Endothelial cell of umbilical vein (primary cell): Measurements from ENCODE around the gene CDC34. TPM values are rescaled to one million over a fixed set of nuclear protein-coding genes. Genes with fewer than 3 reads are reported as not detected.

Experiments used
- BruUV-seq: library from RNA; stranded (reverse); fragments of 400-500 nt; replicated peaks from 2 replicates; lab custom pipeline; 2021; lab: Mats Ljungman, UMichigan
- CTCF ChIA-PET: fragments of 300-600, 350-600 bp; sonication (Branson Sonifier 250); formaldehyde crosslinking; loops from one replicate; lab custom pipeline; 2021; ENCODE audit warnings: antibody characterized with exemption, inconsistent platforms; lab: Charles Lee
- POLR2A ChIA-PET: fragments of 300-600, 350-600 bp; sonication (Branson Sonifier 250); formaldehyde crosslinking; loops from one replicate; lab custom pipeline; 2021; ENCODE audit warnings: antibody characterized with exemption, inconsistent platforms; lab: Charles Lee
- DNase-seq: peaks from one replicate; pipeline ENCODE4 v3.0.0-alpha.2; 2011; ENCODE audit warnings: low read depth, low spot score
- FAIRE-seq: peaks from 2 replicates; lab custom pipeline; 2011; peaks lifted over from hg19 to GRCh38; lab: Jason Lieb, UNC
- H2AFZ ChIP-seq: 2 replicates; pipeline ENCODE4 v1.6.0; 2012; ENCODE audit warnings: low read depth, low read length, control low read depth, inconsistent platforms
- H3K27ac ChIP-seq: 2 replicates; pipeline ENCODE4 v1.5.1; 2011; ENCODE audit warnings: low read depth, mild to moderate bottlenecking, control low read depth, low read length, moderate library complexity; ENCODE audit not compliant: insufficient read depth
- H3K27me3 ChIP-seq, 2 experiments: 2 replicates each; pipeline versions ENCODE4 v1.6.0 to v1.6.1; 2011; ENCODE audit warnings: low read length in 2 of 2, mixed read lengths in 1 of 2; ENCODE audit not compliant: control insufficient read depth in 2 of 2, insufficient read depth in 2 of 2
- H3K36me3 ChIP-seq, 2 experiments: 2 replicates in 1 of 2; 3 replicates in 1 of 2; pipeline ENCODE4 v1.5.1; 2011; ENCODE audit warnings: low read length in 2 of 2, mild to moderate bottlenecking in 1 of 2, moderate library complexity in 1 of 2; ENCODE audit not compliant: control insufficient read depth in 2 of 2, insufficient read depth in 2 of 2; ENCODE audit errors: extremely low read depth in 1 of 2
- H3K4me1 ChIP-seq: 3 replicates; pipeline ENCODE4 v1.5.1; 2011; ENCODE audit warnings: mild to moderate bottlenecking, low read length; ENCODE audit not compliant: control insufficient read depth, insufficient read depth; ENCODE audit errors: extremely low read depth
- H3K4me2 ChIP-seq: 2 replicates; pipeline ENCODE4 v1.6.1; 2011; ENCODE audit warnings: low read length, control low read depth, mixed read lengths; ENCODE audit not compliant: insufficient read depth
- H3K4me3 ChIP-seq, 3 experiments: fragments of 200-600 bp in 1 of 3; sonication (generic), shearing (Covaris generic) in 1 of 3; replicated peaks in 1 of 3; 2 replicates each; pipeline ENCODE4 v1.5.1; 2011 to 2016; ENCODE audit warnings: control low read depth in 3 of 3, low read length in 3 of 3, mild to moderate bottlenecking in 2 of 3, inconsistent platforms in 1 of 3, low read depth in 1 of 3, moderate library complexity in 1 of 3; ENCODE audit not compliant: insufficient read depth in 1 of 3
- H3K79me2 ChIP-seq: 2 replicates; pipeline ENCODE4 v1.6.0; 2012; ENCODE audit warnings: low read length, inconsistent platforms; ENCODE audit not compliant: control insufficient read depth, insufficient read depth
- H3K9ac ChIP-seq: replicated peaks from 2 replicates; pipeline ENCODE3; 2011; ENCODE audit warnings: low read length, control low read depth; ENCODE audit not compliant: insufficient read depth; ENCODE audit errors: extremely low read depth
- H3K9me1 ChIP-seq: replicated peaks from 3 replicates; pipeline ENCODE4 v1.6.0; 2011; ENCODE audit warnings: mild to moderate bottlenecking, low read length; ENCODE audit not compliant: control insufficient read depth, insufficient read depth; ENCODE audit errors: extremely low read depth
- H3K9me3 ChIP-seq: replicated peaks from 2 replicates; pipeline ENCODE4 v1.5.1; 2012; ENCODE audit warnings: low read length, inconsistent platforms; ENCODE audit not compliant: control insufficient read depth, insufficient read depth
- H4K20me1 ChIP-seq: replicated peaks from 2 replicates; pipeline ENCODE3; 2011; ENCODE audit warnings: mild to moderate bottlenecking, low read length; ENCODE audit not compliant: control insufficient read depth, insufficient read depth; ENCODE audit errors: extremely low read depth
- GATA2 ChIP-seq: IDR thresholded peaks from 2 replicates; pipeline ENCODE4 v1.7.0; 2011; ENCODE audit warnings: low read depth, mild to moderate bottlenecking, moderate library complexity, mixed read lengths, low read length; ENCODE audit not compliant: insufficient read length, insufficient read depth
- MYC ChIP-seq: IDR thresholded peaks from one replicate; pipeline ENCODE4 v1.6.1; 2011; ENCODE audit warnings: mild to moderate bottlenecking, low read depth, low read length
- POLR2AphosphoS5 ChIP-seq: IDR thresholded peaks from 2 replicates; pipeline ENCODE4 v1.6.1; 2012; ENCODE audit warnings: low read depth, mild to moderate bottlenecking, control low read depth, low read length, moderate library complexity; ENCODE audit not compliant: insufficient read depth
- dilution Hi-C: fragments of 300-500 bp; cut with MboI; formaldehyde crosslinking; loops from one replicate; pipeline ENCODE4 v1.15.0; 2019; ENCODE audit warnings: low sequenced_read_pairs; ENCODE audit not compliant: extremely low pct_ligation_motif_present
- intact Hi-C: fragments of 100-400 bp; cut with micrococcal nuclease; formaldehyde crosslinking; loops from one replicate; pipeline ENCODE4 v1.10.0; 2022
- polyA plus RNA-seq, 4 experiments: library from polyadenylated mRNA; depleted of rRNA in 3 of 4; stranded (reverse) in 3 of 4; unstranded in 1 of 4; fragments of >200 nt; gene quantifications; 2 replicates each; pipeline versions ENCODE4 v1.2.1 to v1.2.3, GENCODE V29; 2011 to 2012; ENCODE audit warnings: missing spikeins in 1 of 4
- total RNA-seq: library from RNA; stranded (reverse); gene quantifications from 2 replicates; pipeline ENCODE4 v1.2.3, GENCODE V29; 2021
- TF ChIP-seq, protein P1 (sequence below): IDR thresholded peaks from 2 replicates; pipeline ENCODE4 v1.6.1; 2011; ENCODE audit not compliant: insufficient read depth, insufficient read length

The CDC34 gene
- total and polyA plus RNA-seq, 2 donors (not counting 3 experiments of a cell fraction or from before 2014, with no cell fraction given), result 90.4 to 92.9 TPM

DNA sequence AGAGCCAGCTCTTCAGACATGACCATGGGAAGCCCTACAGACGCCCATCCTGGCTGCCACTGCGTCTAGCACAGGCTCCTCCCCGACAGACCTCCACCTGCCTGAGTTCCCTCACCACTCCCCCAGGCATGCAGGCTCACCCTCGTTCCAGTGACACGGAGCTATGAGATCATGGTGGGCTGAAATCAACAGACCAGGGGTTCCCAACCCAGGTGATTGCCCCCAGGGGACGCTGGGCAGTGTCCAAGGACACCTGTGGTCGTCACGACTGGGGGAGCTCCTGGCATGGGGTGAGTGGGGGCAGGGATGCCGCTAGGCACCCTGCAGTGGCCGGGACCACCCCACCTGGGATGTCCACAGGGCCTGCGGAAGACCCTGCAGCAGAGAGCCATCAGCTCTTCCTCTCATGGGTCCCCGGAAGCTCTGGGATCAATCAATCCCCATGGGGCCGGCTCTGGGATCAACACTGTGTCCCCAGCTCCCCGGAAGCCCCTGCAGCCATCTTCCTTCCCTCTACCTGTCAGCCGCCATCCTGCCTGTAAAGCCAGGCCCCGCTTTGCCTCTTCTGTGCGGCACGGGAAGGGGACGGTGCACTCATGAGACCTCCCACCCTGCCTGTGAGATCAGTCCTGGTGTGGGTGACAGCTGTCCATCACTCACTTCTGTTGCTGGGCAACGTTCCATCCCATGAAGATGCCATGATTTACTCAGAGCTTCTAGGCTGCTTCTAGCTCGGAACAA lies 48.1 kb upstream of the CDC34 start:
- ChIA-PET CTCF (interaction anchor here (1.5 to 2.0 kb wide), 2 partner anchors 12 to 23 kb away, joined by 7 read pairs; partner anchors contain the start of gene MADCAM1), POLR2A (interaction anchor here (0.7 kb wide), 1 partner anchor 24 kb away, joined by 9 read pairs; no protein-coding TSS in a partner anchor)
- TF ChIP-seq, protein P1, sequence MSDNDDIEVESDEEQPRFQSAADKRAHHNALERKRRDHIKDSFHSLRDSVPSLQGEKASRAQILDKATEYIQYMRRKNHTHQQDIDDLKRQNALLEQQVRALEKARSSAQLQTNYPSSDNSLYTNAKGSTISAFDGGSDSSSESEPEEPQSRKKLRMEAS, result no peak
- TF ChIP-seq MYC (no peak), POLR2AphosphoS5 (no peak)

DNA sequence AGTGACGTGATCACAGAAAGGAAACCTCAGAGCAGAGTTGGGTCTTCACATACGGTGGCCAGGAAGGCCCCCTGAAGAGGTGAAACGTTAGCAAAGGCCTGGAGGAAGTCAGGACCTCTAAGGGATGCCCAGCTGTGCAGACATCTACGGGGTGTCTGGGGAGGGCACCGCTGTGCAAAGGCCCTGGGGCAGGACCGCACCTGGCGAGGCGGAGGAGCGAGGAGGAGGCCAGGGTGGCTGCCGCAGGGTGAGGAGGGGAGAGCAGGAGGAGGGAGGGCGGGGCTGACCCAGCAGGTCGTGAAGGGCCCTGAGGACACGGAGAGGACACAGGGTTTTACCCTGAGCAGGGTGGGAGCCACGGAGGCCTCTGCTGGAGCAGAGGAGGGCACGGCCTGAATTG lies 47.1 kb upstream of the CDC34 start:
- no peak overlapping the region for H3K4me3 ChIP-seq
- H3K79me2 ChIP-seq, result no peaks in the 10 kb centered on the region
- DNase-seq (no peak), FAIRE-seq (no peak)
- dilution Hi-C loops, result no loop called here
- no peaks in the 10 kb centered on the region for H3K9me1 ChIP-seq
- H3K9ac ChIP-seq, result no peak overlapping the region
- no peak overlapping the region for H3K4me2 ChIP-seq
- CTCF ChIA-PET, result interaction anchor here (2.0 kb wide), 1 partner anchor 11 kb away, joined by 7 read pairs; the partner anchor contains the start of gene MADCAM1
- H3K27ac ChIP-seq, result no peak overlapping the region
- H3K4me1 ChIP-seq, result peaks cover 2% of the 10 kb centered on the region
- no TSS peak for BruUV-seq
- H2AFZ ChIP-seq, result no peak overlapping the region
- no peak for TF ChIP-seq GATA2
- POLR2A ChIA-PET, result interaction anchor here (0.7 kb wide), 1 partner anchor 23 kb away, joined by 9 read pairs; no protein-coding TSS in a partner anchor
- intact Hi-C loops, result loop anchor here (10.0 kb wide), 1 partner anchor 100 kb away; no protein-coding TSS in a partner anchor
- H3K27me3 ChIP-seq, result no peaks in the 10 kb centered on the region
- peaks cover 6% of the 10 kb centered on the region for H3K9me3 ChIP-seq
- H3K36me3 ChIP-seq, result no peaks in the 10 kb centered on the region
- H4K20me1 ChIP-seq, result no peaks in the 10 kb centered on the region

More for the DNA sequence above, 48.1 kb upstream of the CDC34 start:
- intact Hi-C loops (loop anchor here (10.0 kb wide), 1 partner anchor 99 kb away; no protein-coding TSS in a partner anchor), dilution Hi-C loops (no loop called here)
- H3K27ac ChIP-seq, result no peak overlapping the region
- H3K9me1 ChIP-seq, result no peaks in the 10 kb centered on the region
- no peak overlapping the region for H3K4me3 ChIP-seq
- FAIRE-seq (no peak), DNase-seq (no peak)
- H3K9ac ChIP-seq, result no peak overlapping the region
- H2AFZ ChIP-seq, result no peak overlapping the region
- no TSS peak for BruUV-seq
- no peaks in the 10 kb centered on the region for H3K4me1 ChIP-seq
- no peaks in the 10 kb centered on the region for H4K20me1 ChIP-seq
- no peaks in the 10 kb centered on the region for H3K27me3 ChIP-seq
- no peaks in the 10 kb centered on the region for H3K79me2 ChIP-seq
- H3K36me3 ChIP-seq, result no peaks in the 10 kb centered on the region
- peaks cover 6% of the 10 kb centered on the region for H3K9me3 ChIP-seq
- H3K4me2 ChIP-seq, result no peak overlapping the region
